Erythroblast (primary cell): ENCODE data around the gene FGF14.

ENCODE experiments used
- GATA1 ChIP-seq: IDR thresholded peaks from 2 replicates; pipeline ENCODE4 v1.6.1; 2011; ENCODE audit warnings: low read depth, mild to moderate bottlenecking, control low read depth, low read length, moderate library complexity
- POLR2A ChIP-seq: IDR thresholded peaks from 2 replicates; pipeline ENCODE4 v1.6.1; 2011; ENCODE audit warnings: mild to moderate bottlenecking, low read length

- no peak for TF ChIP-seq POLR2A
- no peak for TF ChIP-seq GATA1
These were observed 174.1 kb downstream of the FGF14 start for GRCh38 chr13:102227741-102228140.
